ENCODE data around the gene CHRDL2.
"Not testable (repeated sequence)": the region's sequence is repeated elsewhere in the genome, so short reads cannot be mapped to it uniquely, and the experiment has no call there.

Gene CHRDL2

DNA sequence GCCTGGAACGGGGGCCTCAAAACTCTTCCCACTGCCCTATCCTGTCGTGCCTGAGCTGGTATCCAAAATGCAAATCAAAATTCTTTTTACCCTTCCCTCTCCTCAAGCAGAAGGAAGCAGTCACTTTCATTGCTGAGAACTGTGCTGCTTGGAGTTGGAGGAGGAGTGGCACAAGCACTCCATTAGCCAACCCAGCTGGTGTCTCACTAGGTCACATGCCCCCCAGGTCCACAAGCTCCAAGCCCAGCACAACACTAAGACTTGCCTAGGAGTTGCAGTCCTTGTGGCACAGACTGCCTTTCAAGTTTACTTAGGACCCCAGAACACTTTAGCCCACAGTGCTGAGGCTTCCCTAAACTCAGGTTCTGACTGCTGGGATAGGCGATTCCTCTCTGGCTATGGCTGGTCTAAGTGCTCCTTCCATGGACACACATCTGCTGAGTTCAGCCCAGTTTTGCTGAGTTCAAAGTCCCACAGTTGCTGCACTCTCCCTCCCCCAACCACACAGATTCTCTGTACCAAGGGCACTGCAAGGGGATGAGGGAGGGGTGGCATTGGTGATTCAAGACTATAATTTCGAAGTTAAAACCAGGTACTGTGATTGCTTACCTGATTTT, 68.6 kb downstream of the CHRDL2 start:
- DNase-seq, result no peak
- Mint-ChIP-seq H3K27ac (no peak overlapping the region), H3K4me1 (ENCODE audit: low read depth) (no peaks in the 10 kb centered on the region), H3K4me3 (no peak overlapping the region), H3K9me3 (peaks cover 13% of the 10 kb centered on the region), H3K36me3 (ENCODE audit: low read depth) (peaks cover 47% of the 10 kb centered on the region), H3K27me3 (no peaks in the 10 kb centered on the region)

- H3K4me1 Mint-ChIP-seq (ENCODE audit: low read depth); H3K27ac Mint-ChIP-seq; H3K27me3 Mint-ChIP-seq; DNase-seq; H3K4me3 Mint-ChIP-seq: not testable (repeated sequence)
- peaks cover 13% of the 10 kb centered on the region for H3K9me3 Mint-ChIP-seq
- peaks cover 63% of the 10 kb centered on the region for H3K36me3 Mint-ChIP-seq (ENCODE audit: low read depth)
These were observed 72.1 kb downstream of the CHRDL2 start for GRCh38 chr11:74659124-74659523.

GRCh38 chr11:74654976-74655375, 76.2 kb downstream of the CHRDL2 start:
- H3K27ac Mint-ChIP-seq, result no peak overlapping the region
- H3K4me1 Mint-ChIP-seq (ENCODE audit: low read depth), result no peaks in the 10 kb centered on the region
- peaks cover 80% of the 10 kb centered on the region for H3K36me3 Mint-ChIP-seq (ENCODE audit: low read depth)
- peaks cover 13% of the 10 kb centered on the region for H3K9me3 Mint-ChIP-seq
- H3K27me3 Mint-ChIP-seq, result no peaks in the 10 kb centered on the region
- H3K4me3 Mint-ChIP-seq, result no peak overlapping the region
- no peak for DNase-seq

GRCh38 chr11:74650498-74650897, 80.7 kb downstream of the CHRDL2 start:
- H3K4me3 Mint-ChIP-seq, result no peak overlapping the region
- peaks cover 80% of the 10 kb centered on the region for H3K36me3 Mint-ChIP-seq (ENCODE audit: low read depth)
- H3K9me3 Mint-ChIP-seq, result no peaks in the 10 kb centered on the region
- no peaks in the 10 kb centered on the region for H3K4me1 Mint-ChIP-seq (ENCODE audit: low read depth)
- no peaks in the 10 kb centered on the region for H3K27me3 Mint-ChIP-seq
- DNase-seq, result no peak
- no peak overlapping the region for H3K27ac Mint-ChIP-seq

DNA sequence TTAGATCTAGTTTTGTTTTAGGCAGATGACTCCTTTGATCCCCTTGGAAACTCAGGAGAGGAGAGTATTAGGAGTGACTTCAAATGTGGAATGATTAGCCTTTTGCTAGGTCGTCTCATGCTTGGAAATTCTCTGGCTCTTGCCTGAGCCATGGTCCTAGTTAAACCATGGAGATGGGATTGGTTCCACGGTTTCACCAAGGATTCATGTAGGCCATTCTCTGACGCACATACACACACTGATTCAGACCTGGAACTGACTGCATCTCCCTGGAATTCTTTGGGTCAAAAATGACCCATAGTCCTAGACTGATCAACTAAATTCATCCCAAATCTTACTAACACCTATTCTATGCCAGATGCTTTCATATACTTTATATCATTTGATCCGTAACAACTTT, 82.3 kb downstream of the CHRDL2 start:
- DNase-seq, result no peak
- H3K27ac Mint-ChIP-seq, result no peak overlapping the region
- H3K4me1 Mint-ChIP-seq (ENCODE audit: low read depth), result no peaks in the 10 kb centered on the region
- no peaks in the 10 kb centered on the region for H3K27me3 Mint-ChIP-seq
- no peak overlapping the region for H3K4me3 Mint-ChIP-seq
- peaks cover 88% of the 10 kb centered on the region for H3K36me3 Mint-ChIP-seq (ENCODE audit: low read depth)
- H3K9me3 Mint-ChIP-seq, result no peaks in the 10 kb centered on the region

GRCh38 chr11:74647831-74648230, 83.4 kb downstream of the CHRDL2 start:
- Mint-ChIP-seq H3K4me1 (ENCODE audit: low read depth) (no peaks in the 10 kb centered on the region), H3K9me3 (no peaks in the 10 kb centered on the region), H3K36me3 (ENCODE audit: low read depth) (peaks cover 89% of the 10 kb centered on the region)

GRCh38 chr11:74647404-74647803, 83.8 kb downstream of the CHRDL2 start:
- no peak overlapping the region for H3K27ac Mint-ChIP-seq
- no peak for DNase-seq
- no peak overlapping the region for H3K4me3 Mint-ChIP-seq
- no peaks in the 10 kb centered on the region for H3K9me3 Mint-ChIP-seq
- no peaks in the 10 kb centered on the region for H3K27me3 Mint-ChIP-seq
- H3K4me1 Mint-ChIP-seq (ENCODE audit: low read depth), result no peaks in the 10 kb centered on the region
- peaks cover 90% of the 10 kb centered on the region for H3K36me3 Mint-ChIP-seq (ENCODE audit: low read depth)

More at GRCh38 chr11:74647831-74648230, 83.4 kb downstream of the CHRDL2 start:
- Mint-ChIP-seq H3K27ac (no peak overlapping the region), H3K4me3 (no peak overlapping the region), H3K27me3 (no peaks in the 10 kb centered on the region)
- no peak for DNase-seq

DNA sequence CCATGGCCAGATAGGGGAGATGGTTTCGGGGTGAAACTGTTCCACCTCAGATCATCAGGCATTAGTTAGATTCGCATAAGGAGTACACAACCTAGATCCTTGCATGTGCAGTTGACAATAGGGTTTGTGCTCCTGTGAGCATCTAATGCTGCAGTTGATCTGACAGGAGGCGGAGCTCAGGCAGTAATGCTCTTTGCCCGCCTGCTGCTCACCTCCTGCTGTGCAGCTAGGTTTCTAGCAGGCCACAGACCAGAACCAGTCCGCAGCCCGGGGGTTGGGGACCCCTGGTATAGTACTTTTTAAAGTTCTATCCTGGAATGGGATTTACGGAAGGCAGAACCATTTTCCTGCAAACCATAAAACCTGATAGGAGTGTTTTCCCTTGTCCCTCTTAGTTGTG, 84.3 kb downstream of the CHRDL2 start:
- Mint-ChIP-seq H3K4me3 (no peak overlapping the region), H3K27ac (no peak overlapping the region), H3K27me3 (no peaks in the 10 kb centered on the region), H3K4me1 (ENCODE audit: low read depth) (no peaks in the 10 kb centered on the region), H3K36me3 (ENCODE audit: low read depth) (peaks cover 90% of the 10 kb centered on the region), H3K9me3 (no peaks in the 10 kb centered on the region)
- DNase-seq, result no peak

Data from activated T-cell treated with anti-CD3 and anti-CD28 coated beads, Interleukin-2, amount 50 U/mL, for 24 hours (primary cell).